HG02763 (cell line): ENCODE data around the gene PPARG.
"Not testable (repeated sequence)": the region's sequence is repeated elsewhere in the genome, so short reads cannot be mapped to it uniquely, and the experiment has no call there.

Experiments
- ATAC-seq: cut with Tn5 transposase; IDR thresholded peaks from one replicate; pipeline ENCODE4 v1.9.1; 2021; ENCODE audit warnings: mild to moderate bottlenecking, moderate library complexity; ENCODE audit not compliant: unreplicated experiment

The PPARG gene

DNA sequence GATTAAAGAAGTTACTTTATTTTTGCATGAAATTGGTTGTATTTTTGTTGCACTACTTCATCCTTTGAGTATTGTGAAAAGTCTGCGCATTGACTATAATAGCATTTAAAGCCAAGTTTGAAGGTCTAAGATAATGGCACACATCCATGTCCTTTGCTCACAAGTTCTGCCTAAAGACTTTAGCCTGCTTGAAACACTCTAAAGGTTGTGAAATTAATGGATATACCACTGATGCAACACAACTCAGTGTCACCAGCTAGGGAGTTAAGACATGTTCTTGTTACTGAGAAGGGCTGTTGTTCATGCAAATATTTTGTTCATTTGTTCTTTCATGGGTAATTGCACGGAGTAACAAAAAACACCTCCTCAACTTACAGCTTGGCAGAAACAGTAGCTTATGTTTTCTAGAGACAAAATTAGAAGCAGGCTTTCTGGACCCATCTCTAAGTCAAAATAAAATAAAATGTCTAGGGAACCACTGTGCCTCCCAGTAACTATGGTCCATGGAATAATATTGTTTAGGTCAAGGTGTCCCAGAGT is 83.9 kb downstream of the PPARG start:
- ATAC-seq: no peak

DNA sequence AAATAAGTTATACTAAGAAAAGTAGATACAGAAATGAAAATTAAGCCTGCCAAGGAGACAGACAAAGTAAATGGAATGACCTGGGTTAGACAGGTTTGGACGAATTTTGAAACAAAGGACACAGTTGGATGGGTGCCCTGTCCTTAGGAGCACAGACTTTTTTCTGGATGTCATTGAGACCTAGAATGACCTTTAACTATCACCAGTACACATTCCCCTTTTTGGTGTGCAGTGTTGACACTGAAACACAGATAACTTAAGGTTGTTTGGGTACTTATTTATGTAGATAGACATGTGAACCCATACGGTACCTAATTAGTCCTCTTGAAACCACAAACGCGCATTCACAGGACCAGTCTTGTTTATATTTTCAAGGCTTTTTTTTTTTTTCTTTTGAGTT is 86.7 kb downstream of the PPARG start:
- no peak for ATAC-seq

DNA sequence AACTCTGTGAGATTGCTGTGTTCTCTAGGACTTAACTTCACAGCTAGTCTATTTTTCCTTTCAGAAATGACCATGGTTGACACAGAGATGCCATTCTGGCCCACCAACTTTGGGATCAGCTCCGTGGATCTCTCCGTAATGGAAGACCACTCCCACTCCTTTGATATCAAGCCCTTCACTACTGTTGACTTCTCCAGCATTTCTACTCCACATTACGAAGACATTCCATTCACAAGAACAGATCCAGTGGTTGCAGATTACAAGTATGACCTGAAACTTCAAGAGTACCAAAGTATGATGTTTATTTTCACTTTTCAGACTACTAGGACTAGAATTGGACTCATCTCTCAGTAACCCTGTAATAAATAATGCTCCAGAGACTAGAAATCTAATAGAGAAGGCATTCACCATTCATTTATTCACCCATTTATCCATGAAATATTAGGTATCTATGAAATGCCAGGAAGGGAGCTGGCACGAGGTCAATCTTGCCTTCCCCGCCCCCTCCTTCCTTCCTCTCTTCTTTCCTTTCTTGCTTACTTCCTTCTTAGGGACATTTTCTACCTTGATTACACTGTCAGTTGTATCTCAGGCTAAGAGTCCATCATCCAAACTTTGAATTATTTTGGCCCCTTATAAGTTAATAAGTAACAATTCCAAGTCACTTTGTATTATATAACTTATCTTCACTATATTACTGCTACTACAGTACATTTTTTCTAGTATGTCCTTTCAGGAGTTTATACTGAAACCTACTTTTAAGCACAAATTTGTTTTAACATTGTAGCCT is 91.0 kb downstream of the PPARG start:
- no peak for ATAC-seq

DNA sequence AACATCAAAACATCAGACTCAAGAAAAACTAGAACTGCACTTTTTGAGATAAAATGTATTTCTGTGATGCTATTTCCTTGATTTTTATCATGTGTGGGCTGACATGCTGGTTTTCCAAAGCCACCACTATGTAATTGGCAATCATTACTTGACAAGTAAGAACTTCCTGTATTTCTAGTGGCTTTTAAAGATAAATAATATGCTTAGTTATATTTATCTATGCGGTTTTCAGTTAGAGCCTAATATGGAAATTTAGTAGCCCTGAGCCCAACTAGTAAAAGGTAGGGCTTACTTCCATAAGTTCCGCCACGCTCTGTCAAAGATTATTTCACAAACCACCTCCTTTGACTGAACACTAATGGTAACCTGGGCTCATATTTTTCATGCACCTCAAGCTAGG is 91.6 kb downstream of the PPARG start:
- ATAC-seq: no peak

DNA sequence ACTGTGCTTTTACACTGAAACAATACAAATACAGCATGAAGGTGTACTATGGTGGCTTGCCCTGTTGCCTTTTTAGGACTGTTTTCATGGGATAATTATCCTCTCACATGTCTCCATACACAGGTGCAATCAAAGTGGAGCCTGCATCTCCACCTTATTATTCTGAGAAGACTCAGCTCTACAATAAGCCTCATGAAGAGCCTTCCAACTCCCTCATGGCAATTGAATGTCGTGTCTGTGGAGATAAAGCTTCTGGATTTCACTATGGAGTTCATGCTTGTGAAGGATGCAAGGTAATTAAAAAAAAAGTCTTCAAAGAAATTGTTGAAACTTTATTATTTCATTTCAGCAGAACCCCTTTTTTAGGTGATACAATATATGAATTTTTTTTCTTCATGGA is 92.3 kb downstream of the PPARG start:
- no peak for ATAC-seq

DNA sequence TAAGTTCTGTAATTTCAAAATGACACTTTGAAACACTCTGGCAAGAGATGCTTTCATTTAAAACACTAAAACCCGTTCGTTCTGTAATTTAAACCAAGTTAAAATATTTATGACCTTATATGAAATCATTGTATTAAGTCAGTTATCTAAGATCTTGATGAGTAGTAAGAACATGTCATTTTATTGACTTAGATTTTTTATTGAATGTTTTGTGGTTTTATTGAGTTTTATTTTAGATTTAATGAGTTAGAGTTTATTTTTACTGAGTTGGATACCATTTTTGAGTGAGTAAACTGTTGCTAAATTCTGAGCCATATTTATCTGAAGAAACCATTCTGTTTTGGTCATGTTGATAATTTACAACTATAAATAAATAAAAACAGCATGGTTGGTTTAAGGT is 94.3 kb downstream of the PPARG start:
- no peak for ATAC-seq

DNA sequence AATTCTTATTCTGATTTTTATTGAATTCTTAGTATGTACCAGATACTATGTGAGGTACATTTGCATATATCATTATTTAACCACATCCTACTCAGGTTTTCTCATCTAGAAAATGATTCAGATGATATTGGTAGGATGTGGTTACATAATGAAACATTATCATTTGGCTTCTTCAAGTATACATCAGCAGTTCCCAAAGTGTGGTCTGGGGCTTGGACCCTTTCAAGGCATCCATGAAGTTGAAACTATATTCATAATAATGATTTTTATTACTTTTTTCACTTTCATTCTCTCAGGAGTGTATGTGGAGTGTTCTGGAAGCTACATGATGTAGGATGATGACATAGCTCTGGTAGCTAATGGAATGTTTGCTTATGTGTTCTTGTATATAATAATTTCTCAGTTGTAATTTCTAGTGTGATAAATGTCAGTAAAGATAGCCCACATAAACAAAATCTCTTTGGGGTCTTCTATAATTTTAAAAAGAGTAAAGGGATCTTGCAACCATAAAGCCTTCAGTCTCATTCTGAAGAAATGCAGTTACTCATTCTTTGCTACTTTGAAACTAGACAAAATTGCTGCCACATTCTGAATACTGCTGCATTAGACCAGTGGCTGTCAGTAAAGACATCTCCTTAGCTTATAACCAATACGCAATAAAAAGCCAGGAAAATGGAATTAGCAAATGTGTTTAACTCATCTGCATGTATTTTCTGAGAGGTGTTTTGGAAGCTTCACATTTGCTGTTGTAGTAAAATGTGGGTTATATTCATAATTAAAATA is 95.8 kb downstream of the PPARG start:
- no peak for ATAC-seq

DNA sequence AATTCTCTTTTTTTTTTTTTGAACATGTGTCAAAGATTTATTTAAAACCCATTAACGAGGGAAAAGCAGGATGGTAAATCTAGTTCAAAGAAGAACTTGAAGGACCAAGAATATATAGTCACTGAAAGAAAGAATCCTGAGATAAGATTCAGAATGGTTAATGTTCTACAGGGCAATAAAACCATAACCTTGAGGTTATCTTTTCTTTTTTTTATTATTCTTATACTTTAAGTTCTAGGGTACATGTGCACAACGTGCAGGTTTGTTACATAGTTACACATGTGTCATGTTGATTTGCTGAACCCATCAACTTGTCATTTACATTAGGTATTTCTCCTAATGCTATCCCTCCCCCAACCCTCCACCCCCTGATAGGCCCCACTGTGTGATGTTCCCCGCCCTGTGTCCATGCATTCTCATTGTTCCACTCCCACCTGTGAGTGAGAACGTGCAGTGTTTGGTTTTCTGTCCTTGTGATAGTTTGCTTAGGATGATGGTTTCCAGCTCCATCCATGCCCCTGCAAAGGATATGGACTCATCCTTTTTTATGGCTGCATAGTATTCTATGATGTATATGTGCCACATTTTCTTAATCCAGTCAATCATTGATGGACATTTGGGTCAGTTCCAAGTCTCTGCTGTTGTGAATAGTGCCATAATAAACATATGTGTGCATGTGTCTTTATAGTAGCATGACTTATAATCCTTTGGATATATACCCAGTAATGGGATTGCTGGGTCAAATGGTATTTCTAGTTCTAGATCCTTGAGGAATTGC is 97.8 kb downstream of the PPARG start:
- ATAC-seq: not testable (repeated sequence)

DNA sequence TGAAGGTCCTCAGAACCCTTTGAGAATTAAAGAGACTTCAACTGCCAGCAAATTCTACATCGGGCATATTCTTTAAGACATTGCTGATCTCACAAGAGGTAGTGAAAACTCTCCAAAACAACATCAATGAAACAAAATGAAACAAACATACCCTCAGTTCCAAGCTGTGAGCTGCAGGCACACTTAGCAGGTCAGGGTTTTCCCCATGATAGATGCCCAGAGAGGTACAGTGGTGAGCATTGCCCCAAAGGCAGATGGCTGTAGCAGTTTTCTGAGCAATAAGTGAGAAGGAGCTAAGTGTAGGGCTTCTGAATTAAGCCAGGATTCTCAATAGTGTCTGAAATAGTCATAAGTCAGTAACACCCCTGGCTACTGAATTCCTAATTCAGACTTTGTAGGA is 99.3 kb downstream of the PPARG start:
- ATAC-seq: no peak

DNA sequence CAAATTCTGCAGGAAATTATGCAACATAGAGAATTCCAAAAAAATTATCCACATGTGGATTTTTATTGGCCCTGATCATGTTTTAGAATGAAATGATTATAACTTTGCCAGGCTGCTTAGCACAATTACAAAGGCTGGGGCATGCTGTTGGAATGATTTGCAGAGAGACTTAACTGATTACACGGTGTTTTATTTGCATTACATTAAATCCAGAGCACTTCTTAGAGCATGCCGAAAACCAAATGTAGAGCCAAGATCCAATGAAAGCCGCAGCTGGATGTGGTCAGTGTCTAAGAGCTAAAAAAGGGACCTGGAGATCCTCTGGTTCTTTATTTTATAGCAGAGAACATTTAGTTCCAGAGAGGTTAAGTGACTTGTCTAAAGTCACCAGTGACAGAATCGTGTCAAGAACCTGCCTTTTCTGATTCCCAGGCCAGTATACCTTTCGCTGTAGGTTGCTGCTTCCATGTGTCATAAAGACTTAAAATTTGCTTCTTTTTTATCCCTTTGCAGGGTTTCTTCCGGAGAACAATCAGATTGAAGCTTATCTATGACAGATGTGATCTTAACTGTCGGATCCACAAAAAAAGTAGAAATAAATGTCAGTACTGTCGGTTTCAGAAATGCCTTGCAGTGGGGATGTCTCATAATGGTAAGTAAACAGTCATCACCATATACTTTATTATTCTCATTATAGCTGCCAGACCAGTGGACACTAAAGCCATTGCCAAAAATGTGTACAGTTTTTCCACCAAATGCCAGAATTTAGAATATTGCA is 103.4 kb downstream of the PPARG start:
- ATAC-seq: no peak

DNA sequence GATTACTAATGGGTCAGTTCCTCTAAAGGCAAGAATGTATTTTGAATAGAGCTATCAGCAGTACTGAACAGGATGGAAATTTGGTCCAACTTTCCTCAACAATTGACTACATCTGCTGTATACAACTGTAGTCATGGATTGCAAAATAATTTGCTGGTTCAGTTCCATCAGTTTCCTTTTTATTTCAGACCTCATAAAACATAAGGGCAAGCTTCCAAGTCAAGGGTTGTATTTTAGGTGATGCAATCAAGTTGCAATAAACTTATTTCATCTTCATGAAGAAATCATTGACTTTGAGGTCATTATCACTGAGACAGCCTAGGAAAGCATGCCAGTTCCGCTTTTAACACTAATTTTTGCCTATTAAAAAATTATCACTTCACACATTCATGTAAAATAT is 105.0 kb downstream of the PPARG start:
- no peak for ATAC-seq

DNA sequence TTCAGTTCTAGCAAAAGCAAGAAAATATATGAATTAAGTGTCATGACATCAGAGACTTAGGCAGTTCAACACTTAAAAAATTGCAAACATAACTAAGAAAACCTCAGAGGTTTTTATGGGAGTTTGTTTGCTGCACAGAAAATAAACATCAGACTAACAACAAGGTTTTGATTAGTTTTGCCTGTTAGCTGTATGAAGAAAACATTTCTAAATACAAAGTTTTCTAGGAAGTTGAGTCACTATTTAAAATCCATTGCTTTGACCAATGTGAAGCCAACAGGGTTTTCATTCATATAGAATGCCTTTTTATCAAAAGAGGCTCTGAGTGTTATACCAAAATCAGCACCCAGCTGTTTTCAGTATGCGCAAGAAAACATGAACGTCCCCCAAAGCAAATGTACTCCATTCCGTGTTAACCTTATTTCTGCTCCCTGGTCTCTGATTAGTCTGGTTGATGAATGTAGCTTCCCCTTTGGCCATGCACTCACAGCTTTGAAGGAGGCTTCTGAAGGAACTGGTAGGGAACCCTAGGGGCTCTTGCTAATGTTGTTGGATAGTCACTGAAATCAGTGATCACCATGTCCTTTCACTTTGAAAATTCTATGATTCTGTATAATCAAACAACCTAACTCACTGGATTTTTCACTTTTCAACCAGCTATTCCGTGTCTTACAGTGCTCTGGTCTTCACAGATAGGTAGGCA is 105.8 kb downstream of the PPARG start:
- peak; percentile 6 for ATAC-seq

DNA sequence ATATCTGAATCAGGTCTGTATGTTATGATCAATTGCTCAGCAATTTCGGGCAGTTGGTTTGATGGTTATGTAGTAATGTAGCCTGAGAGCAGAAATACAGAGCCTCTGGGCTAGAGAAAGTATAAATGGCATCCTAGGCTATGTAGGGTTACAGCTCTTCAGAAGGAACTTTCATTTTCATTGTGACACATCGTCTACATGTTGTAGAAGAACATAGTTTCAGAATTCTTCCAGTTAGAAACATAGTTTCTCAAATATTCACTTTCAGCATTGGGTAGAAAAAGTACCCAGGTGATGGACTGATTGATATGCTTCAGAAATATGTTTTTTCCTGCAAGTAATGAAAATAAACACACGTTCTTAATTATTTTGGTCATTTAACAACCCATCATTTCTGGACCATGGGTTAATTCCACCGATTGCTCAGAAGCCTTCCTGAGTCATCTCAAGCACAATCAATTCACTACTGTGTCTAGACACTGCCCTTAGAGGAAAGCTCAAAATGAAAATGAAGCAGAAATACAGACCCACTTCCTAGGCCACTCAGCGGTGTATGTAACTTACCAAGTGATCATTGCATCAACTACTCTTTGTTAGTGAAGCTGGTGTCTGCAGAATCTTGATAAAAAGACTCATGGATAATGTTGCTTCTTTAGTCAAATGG is 106.6 kb downstream of the PPARG start:
- peak; percentile 86 for ATAC-seq

DNA sequence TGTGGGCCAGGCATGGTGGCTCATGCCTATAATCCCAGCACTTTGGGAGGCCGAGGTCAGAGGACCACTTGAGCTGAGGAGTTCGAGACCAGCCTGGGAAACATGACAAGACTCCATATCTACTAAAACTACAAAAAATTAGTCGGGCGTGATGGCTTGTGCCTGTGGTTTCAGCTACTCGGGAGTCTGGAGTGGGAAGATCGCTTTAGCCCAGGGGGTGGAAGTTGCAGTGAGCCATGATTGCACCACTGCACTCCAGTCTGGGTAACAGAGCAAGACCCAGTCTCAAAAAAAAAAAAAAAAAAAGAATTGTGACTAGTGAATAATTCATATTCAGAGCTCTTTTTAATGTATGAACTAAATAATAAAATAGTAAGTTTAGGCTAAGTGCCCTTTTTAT is 107.6 kb downstream of the PPARG start:
- ATAC-seq: no peak

DNA sequence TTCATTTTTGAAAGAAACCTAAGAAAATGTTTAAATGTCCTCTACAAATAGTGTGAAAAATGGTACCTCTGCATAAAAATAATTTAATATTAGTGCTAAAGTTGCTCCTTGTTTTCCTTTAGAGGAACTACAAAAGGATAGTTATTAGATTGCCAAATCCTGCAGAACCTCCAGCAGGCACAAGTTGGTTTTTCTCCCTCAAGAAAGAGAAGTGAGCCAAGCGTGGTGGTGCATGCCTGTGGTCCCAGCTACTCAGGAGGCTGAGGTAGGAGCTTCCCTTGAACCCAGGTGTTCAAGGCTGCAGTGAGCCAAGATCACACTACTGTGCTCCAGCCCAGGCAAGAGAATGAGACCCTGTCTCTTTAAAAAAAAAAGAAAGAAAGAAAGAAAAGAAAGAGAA is 110.4 kb downstream of the PPARG start:
- no peak for ATAC-seq

DNA sequence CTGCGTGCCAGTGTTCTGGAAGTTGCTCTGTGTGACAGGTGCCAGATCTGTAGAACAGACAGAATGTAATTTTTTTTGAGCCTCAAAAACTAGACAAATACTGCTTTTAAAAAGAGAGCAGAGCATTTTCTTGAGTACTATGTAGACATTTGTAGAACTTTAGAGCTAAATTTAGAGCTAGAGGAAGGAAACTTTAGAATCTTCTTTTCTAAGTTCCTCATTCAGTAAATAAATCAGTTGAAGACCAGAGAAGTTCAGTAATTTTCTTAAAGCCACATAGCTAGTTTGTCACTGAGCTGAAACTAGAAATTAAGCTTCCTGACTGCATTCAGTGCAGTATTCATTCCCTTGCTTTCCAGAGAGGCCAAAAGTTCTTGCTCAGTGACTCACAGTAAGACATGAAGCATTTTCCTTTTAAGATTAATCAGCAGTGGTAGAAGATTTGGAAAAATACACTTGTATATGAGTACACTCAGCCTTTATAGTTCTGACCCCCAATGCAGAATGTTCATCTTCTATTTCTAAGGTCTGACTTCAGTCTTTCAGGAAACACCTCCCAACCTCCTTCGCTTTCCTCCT is 111.8 kb downstream of the PPARG start:
- no peak for ATAC-seq

DNA sequence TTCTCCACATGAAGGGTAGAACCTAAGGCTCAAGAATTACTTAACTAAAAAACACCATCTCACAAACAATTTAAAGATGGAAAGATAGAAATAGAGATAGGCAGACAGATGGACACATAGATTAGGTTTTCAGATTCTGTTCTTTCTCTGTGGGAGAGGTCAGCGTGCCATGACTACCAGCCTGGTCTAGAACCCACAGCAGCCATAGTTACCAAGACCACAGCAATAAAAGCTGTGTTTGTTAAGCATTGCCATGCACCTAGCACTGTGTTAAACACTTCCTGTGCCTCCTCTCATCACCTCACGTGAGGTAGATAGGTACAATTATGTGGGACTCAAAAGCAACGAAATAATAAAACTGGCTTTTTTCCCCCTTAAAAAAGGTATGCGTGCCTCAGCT is 112.3 kb downstream of the PPARG start:
- no peak for ATAC-seq

DNA sequence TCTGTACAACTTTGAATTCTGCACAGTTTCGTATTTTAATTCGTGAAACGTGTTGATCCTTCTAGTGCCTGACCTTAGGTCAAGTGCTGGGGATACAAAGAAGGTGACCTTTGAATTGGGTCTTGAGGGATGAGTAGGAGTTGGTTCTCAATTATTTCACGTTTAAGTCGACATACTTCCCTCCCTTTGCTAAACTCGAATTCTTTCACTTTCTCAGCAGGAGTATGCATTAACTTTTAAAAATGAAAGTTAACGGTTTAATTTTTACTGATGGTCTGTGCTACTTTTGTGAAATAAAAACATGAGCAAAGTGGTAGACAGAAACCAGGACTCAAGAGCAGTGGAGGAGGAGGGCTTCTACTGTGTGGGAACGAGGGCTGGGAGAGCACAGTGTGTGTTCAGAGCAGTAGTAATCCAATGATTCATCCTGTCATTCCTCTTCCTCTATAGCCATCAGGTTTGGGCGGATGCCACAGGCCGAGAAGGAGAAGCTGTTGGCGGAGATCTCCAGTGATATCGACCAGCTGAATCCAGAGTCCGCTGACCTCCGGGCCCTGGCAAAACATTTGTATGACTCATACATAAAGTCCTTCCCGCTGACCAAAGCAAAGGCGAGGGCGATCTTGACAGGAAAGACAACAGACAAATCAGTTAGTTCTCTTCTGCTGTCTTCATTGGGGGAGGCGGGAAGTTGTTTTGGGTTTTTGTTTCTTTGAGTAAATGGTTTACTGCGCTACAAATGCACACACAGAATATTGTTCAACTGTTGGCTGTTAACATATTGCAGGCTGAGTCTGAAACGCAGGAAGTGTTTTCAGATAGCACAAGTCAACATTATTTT is 116.8 kb downstream of the PPARG start:
- no peak for ATAC-seq
